Stimulated activated CD4-positive, alpha-beta T cell treated with anti-CD3 and anti-CD28 coated beads, Interleukin-1b, Interleukin-23, amount 100 ng/mL, for 1 hour (primary cell): ENCODE measurements around the gene HS3ST5.
"Not testable (repeated sequence)": the region's sequence is repeated elsewhere in the genome, so short reads cannot be mapped to it uniquely, and the experiment has no call there.

Source experiments
- DNase-seq, 2 donors: peaks; one replicate each; pipeline ENCODE4 v3.0.0-alpha.2; 2020; ENCODE audit warnings: low read depth in 2 of 2

Gene HS3ST5

DNA sequence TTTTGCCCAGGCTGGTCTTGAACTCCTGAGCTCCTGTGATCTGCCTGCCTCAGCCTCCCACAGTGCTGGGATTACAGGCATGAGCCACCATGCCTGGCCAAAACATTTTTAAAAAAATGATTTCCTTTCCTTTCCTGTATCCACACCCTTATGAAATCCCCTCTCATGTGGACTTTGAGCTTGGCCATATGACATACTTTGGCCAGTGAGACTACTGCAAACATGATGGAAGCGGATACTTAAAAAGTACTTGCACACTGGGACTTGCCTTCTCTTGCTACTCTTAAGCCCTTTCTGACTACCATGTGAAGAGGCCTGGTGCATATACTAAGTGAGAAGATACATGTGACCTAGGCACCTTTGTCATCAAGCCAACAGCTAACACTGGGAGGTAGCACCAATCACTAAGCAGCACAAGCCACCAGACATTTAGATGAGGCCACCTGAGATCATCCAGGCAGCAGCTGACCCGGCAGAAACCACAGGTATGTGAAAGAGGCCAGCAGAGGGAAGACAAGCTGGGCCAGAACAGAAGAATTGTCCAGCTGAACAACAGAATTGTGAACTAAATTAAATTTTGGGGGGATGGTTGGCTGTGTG is 293.4 kb downstream of the HS3ST5 start:
- DNase-seq, result no peak

DNA sequence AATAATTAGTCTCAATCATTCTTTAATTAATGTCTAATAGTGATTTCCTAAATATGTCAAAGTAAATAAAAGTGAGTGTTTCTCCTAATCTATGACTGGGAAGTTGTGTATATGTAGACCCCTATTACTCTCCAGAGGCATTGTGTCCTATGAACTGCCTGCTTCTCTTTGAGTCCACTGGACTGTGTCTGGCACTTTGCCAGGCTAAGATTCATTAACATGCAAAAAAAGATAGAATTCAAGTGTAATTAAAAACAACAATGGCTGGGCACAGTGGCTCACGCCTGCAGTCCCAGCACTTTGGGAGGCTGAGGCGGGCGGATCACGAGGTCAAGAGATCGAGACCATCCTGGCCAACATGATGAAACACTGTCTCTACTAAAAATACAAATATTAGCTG is 298.3 kb downstream of the HS3ST5 start:
- not testable (repeated sequence) for DNase-seq

DNA sequence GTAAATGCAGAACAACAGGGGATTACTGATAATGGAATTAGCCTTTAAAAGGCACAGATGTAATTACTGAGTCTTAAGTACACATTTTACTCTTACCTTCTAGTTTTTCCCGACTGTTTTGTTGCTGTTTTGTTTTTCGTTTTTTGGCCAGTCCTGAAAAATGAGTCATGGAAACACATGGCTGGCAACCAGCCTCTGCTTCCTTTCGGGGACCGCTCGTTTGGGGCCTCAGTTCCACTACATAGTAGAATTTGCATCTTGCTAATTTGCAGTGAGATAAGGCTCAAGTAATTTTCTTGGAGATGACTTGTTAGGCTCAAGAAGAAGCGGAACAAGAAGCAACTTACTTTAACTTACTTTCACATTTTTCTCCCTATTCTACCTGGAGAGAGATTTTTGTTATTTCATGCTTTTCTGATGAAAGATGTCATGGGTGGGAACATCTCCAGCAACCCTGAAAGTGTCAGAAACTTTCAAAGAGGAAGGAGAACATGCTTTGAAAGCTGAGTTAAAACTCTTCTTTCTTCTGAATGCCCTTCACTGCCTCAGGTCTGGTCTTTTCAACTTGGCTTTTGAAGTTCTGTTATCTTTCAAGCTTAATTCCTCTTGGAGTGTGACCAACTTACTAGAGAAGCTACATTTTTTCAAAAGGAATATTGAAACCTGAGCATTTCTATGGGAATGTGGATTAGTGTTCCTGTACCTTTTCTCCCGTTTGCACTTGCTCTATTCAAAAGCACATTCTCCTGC is 300.4 kb downstream of the HS3ST5 start:
- no peak for DNase-seq

DNA sequence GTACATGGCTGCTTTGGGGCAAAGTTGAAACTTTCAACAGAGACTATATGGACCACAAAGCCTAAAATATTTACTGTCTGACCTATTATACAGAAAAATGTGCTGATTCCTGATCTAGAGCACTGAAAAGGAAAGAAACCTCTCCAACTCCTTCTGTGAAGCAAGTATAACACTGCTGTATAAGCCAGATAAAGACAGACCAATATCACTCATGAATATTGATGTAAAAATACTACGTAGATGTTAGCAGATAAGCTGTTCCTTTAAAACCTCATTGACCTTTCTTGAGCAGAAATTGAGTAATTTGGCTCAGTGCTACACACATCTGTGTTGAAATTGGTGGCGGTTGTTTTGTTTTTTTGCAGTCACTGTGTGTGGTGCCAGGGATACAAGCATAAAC is 302.0 kb downstream of the HS3ST5 start:
- DNase-seq, result no peak

DNA sequence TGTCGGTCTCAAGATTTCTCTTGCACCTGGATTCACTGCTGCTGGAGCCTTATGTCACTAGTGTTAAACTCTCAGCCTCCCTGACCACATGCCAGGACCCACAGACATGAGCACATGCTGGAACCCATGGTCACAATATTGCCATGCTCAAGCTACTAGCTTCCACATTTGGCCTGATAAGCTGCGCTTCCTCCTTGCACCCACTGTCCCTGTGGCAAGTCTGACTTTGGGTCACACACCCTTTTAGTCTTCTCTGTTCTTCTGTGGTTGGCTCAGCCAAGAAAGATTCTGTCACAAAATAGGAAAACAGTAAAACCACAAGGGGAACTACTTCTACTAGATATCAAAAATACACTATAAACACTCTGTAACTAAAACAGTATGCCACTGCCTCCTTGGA is 303.0 kb downstream of the HS3ST5 start:
- no peak for DNase-seq

DNA sequence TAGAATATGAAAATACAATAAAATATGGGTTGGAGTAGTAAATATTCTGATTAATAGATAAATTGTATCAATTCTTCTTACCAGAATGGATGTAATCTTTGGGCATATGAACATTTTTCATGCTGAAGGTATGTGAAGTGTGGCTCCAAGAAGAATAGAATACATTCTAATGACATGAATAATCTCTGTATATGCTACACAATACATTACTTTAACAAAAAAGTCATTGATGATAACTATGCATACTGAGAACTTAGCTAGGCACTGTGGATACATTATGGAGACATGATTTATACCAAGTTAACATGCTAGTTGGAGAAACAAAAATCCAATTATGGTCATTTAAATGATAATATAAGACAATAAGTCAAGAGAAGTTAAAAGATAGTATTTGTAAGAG is 309.2 kb downstream of the HS3ST5 start:
- no peak for DNase-seq

DNA sequence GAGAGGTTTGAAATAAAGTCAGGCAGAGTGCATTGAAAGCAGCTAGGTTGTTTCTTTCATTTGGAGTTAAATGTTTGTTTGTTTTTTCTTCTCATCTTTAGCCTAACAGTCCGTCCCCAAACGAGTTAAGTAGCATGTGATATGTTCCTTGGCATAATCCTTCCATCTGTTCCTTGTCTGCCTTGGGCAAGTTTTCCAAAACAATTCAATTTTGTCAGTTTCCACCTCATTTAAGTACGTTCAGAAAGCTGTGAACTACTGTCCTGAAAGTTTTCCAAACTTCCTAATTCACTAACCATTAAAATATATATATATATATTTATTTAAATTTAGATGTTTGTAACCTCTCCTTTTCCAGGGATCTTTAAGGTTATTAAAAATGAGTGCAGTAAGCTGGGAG is 310.1 kb downstream of the HS3ST5 start:
- DNase-seq, result no peak

DNA sequence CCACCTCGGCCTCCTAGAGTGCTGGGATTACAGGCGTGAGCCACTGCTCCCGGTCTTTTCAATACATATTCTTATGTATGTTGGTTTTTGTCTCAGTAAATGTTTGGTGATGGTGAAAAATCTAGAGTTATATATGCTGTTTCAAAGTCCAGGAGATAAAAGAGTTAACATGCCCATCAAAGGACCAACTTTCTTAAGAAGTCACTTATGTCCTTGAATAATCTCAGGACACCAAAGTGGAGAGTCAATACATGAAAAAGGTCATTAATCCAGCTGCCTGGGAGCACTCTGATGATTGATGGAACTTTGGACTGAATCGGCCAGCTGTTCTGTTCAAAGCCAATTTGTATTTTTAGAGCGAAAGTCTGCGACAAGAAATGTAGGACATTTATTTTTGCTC is 312.1 kb downstream of the HS3ST5 start:
- no peak for DNase-seq

DNA sequence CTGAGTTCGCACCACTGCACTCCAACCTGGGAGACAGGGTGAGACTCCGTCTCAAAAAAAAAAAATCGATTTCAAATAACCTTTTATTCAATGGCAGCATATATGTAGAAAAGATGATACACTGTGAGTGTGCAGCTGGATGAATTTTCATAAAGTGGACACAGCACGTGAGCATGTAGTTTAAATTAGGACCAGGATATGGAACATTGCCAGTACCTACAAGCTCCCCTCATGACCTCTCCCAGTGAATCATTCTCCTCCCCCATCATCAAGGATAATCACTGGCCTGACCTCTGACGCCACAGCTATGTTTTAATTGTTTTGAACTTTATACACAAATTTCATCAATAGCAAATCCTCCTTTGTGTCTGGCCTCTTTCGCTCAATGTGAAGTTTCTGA is 318.1 kb downstream of the HS3ST5 start:
- no peak for DNase-seq

DNA sequence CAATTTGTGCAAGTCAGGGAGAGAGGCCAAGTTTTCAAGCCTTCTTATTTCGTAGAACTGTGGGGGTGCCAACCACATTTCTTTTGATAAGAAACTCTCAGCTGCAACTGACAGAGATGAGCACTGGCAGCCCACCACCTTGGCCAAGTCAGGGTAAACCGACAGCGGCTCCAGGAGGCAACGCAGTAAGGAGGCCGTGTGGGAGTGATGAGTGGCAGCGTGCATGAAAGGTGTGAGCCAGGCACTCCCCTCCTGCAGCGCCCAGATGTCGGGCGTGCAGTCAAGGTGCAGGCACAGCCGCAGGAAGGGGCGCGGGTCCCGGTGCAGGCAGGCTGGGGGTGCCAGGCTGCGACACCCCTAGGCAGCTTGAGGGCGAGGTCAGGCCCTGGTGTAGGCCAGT is 322.6 kb downstream of the HS3ST5 start:
- no peak for DNase-seq

DNA sequence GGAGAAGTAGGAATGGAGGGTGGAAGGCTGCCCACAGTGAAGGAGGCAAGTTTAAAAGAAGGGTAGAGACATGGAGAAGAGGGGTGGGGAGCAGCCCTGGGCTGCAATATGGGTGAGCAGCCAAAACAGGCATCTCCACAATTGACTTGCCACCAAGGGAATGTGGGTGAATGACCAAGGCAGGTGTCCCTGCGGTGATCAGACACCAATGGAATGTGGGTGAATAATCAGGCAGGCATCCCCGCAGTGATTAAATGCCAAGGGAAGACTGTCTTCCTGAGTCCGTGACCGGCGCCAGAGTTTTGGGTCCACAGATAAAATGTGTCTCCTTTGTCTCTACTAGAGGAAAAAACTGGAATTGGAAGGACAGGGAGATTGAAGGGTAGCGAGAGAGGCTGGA is 325.7 kb downstream of the HS3ST5 start:
- DNase-seq, result not testable (repeated sequence)

DNA sequence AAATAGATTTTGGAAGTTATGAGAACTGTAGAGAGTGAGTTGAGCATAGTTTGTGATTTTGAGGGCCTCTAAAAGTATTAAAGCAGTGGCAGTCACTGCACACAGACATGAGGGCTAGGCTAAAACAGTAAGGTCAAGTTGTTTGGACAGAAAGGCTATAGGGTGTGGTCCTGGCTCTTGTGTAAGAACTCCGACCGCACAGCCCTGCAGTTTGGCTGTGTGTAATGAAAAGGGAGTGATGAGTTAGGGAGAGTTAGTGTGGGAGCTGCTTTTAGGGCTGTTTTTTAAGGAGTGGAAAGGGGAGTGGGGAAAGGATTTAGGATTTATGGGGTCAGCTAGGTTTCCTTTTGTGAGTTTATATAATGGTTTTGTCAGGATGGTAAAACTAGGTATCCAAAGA is 328.7 kb downstream of the HS3ST5 start:
- not testable (repeated sequence) for DNase-seq

DNA sequence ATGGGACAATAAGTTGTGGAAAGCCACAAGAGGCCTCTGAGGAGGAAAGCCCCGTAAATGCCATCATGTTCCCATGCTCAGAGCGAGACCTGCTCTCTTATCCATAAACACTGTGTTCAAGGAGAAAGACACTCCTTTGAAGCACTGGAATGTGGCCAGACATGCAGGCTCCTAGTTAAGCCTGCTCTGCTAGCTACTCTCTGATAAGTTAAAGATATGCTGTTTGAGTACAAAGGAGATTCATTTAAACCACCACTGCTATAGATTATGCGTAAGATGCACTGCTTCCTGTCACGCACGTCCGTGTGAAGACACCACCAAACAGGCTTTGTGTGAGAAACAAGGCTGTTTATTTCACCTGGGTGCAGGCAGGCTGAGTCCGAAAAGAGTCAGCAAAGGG is 331.3 kb downstream of the HS3ST5 start:
- DNase-seq, result not testable (repeated sequence)

DNA sequence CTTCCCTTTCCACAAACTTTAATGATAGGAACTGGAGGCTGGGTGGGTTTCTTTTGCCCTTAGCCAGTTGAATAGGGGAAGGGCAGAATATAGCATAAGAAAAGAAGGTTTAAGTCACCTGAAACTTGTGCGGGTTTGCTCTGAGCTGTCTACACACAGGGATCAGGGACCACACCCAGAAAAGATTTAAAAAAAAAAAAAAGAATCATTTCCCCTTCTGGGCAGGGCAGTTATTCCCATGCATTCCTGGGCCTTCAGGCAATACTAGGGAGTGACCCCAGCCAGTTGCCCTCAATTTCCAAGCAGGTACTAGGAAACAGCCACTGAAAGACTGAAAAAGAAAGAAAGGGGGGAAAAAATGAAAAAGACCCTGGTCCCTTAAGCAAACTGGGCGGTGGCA is 332.3 kb downstream of the HS3ST5 start:
- DNase-seq, result no peak

DNA sequence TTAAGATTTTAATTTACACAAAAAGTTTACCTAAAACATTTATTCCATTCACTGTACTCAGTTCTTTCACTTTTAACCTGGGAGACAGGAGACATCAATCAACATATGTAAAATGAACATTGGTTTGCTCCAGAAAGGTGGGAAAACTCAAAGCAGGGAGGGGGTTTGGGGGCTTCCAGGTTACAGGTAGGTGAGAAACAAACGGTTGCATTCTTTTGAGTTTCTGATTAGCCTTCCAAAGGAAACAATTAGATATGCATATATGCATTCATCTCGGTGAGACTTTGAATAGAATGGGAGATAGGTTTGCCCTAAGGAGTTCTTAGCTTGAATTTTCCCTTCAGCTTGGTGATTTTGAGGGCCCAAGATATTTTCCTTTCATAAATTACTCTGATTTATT is 333.6 kb downstream of the HS3ST5 start:
- no peak for DNase-seq

DNA sequence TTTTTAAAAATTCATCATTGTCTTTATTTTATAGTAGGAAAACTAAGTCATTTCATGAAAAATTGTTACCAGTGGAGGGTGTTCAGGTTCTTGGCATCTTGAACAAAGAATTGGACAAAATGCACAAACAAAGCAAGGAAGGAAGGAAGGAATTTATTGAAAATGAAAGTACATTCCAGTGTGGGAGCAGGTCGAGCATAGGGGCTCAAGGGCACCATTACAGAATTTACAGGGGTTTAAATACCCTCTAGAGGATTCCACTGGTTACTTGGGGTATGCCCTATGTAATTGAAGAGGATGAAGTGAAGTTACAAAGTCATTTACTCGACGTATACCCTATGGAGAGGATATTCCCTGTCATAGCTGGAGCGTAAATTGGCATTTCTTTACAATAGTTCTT is 334.5 kb downstream of the HS3ST5 start:
- no peak for DNase-seq

DNA sequence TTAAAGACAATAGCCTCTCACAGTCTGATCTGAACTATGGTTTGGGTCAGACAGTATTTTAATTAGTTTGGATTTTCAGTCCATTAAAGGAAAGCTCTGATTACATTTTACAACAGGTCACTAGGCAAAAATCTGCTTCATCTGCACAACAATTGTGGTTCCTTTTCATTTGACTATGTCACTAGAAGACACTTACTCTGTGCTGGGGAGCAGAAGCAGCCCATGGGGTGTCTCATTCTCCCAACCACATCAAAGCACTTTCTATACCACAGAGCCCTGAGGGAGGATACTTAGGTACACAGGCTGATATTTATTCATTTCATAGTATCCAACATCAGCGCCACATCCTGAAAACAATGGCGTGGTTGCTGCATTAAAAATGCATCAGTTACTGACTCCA is 335.3 kb downstream of the HS3ST5 start:
- no peak for DNase-seq
